SK-N-SH (cell line): ENCODE results near the gene ZBTB7B. TPM values are rescaled to one million over a fixed set of nuclear protein-coding genes. Genes with fewer than 3 reads are reported as not detected.
"Not testable (repeated sequence)": the region's sequence is repeated elsewhere in the genome, so short reads cannot be mapped to it uniquely, and the experiment has no call there.

Source experiments
- CTCF ChIA-PET: fragments of 300-600, 350-600 bp; formaldehyde crosslinking; extraction: SDS; loops from one replicate; lab custom pipeline; 2021; lab: Yijun Ruan, JAX
- POLR2A ChIA-PET: fragments of 350-600 bp; sonication (Branson Sonifier 250); formaldehyde crosslinking; extraction: SDS; loops from one replicate; lab custom pipeline; 2020; ENCODE audit warnings: antibody characterized with exemption, inconsistent platforms; lab: Yijun Ruan, JAX
- DNase-seq: peaks from one replicate; pipeline ENCODE4 v3.0.0; 2012
- H2AFZ ChIP-seq: fragments of 200-600 bp; sonication (generic); 2 replicates; pipeline ENCODE4 v1.8.1; 2016; ENCODE audit warnings: antibody characterized with exemption, mild to moderate bottlenecking, low read depth
- H3F3A ChIP-seq: fragments of 200-600 bp; sonication (generic); replicated peaks from 2 replicates; pipeline ENCODE3; 2016; ENCODE audit warnings: antibody characterized with exemption, mild to moderate bottlenecking; ENCODE audit not compliant: insufficient read depth
- H3K27ac ChIP-seq, 2 experiments: fragments of 200-500 bp in 1 of 2; fragments of 200-600 bp in 1 of 2; sonication (Bioruptor generic) in 1 of 2; sonication (generic), shearing (Covaris generic) in 1 of 2; 2 replicates each; pipeline versions ENCODE4 v1.5.1 to v1.6.1; 2014 to 2016; ENCODE audit warnings: low read depth in 2 of 2, inconsistent platforms in 1 of 2, low read length in 1 of 2, mild to moderate bottlenecking in 1 of 2, mixed read lengths in 1 of 2
- H3K27me3 ChIP-seq: fragments of 200-600 bp; sonication (generic), shearing (Covaris generic); 2 replicates; pipeline ENCODE4 v1.6.1; 2016; ENCODE audit warnings: mixed run types; ENCODE audit not compliant: insufficient read depth
- H3K36me3 ChIP-seq, 2 experiments: fragments of 200-500 bp in 1 of 2; fragments of 200-600 bp in 1 of 2; sonication (Bioruptor generic) in 1 of 2; sonication (generic) in 1 of 2; replicated peaks in 1 of 2; 2 replicates each; pipeline versions ENCODE3 to v1.5.1; 2014 to 2016; ENCODE audit warnings: low read length in 1 of 2, mild to moderate bottlenecking in 1 of 2; ENCODE audit not compliant: insufficient read depth in 2 of 2, control insufficient read depth in 1 of 2
- H3K4me1 ChIP-seq, 2 experiments: fragments of 200-500 bp in 1 of 2; fragments of 200-600 bp in 1 of 2; sonication (Bioruptor generic) in 1 of 2; sonication (generic), shearing (Covaris generic) in 1 of 2; 2 replicates each; pipeline versions ENCODE4 v1.5.1 to v1.6.1; 2014 to 2016; ENCODE audit warnings: low read depth in 1 of 2, low read length in 1 of 2, mixed run types in 1 of 2; ENCODE audit not compliant: insufficient read depth in 2 of 2, control insufficient read depth in 1 of 2
- H3K4me2 ChIP-seq: fragments of 200-600 bp; sonication (generic), shearing (Covaris generic); 2 replicates; pipeline ENCODE4 v1.6.1; 2017; ENCODE audit warnings: mixed run types
- H3K4me3 ChIP-seq, 2 experiments: fragments of 200-500 bp in 1 of 2; fragments of 200-600 bp in 1 of 2; sonication (Bioruptor generic) in 1 of 2; sonication (generic), shearing (Covaris generic) in 1 of 2; 2 replicates each; pipeline versions ENCODE4 v1.5.1 to v1.8.1; 2014 to 2016; ENCODE audit warnings: low read depth in 2 of 2, inconsistent platforms in 1 of 2, low read length in 1 of 2, mild to moderate bottlenecking in 1 of 2, mixed read lengths in 1 of 2, moderate library complexity in 1 of 2
- H3K79me2 ChIP-seq: fragments of 200-600 bp; sonication (generic); 2 replicates; pipeline ENCODE4 v1.8.1; 2017; ENCODE audit warnings: mild to moderate bottlenecking; ENCODE audit not compliant: insufficient read depth
- H3K9ac ChIP-seq: fragments of 200-600 bp; sonication (generic); 2 replicates; pipeline ENCODE4 v1.6.1; 2017; ENCODE audit warnings: mixed run types
- H3K9me2 ChIP-seq: fragments of 200-600 bp; sonication (generic); 2 replicates; pipeline ENCODE4 v1.6.1; 2017; ENCODE audit warnings: mixed run types
- H3K9me3 ChIP-seq: fragments of 200-600 bp; sonication (generic); 2 replicates; pipeline ENCODE4 v1.6.1; 2017; ENCODE audit warnings: mixed run types, mild to moderate bottlenecking, moderate library complexity
- H4K20me1 ChIP-seq: fragments of 200-600 bp; sonication (generic); 2 replicates; pipeline ENCODE4 v1.6.1; 2017; ENCODE audit warnings: mild to moderate bottlenecking, mixed run types; ENCODE audit not compliant: insufficient read depth
- CTCF ChIP-seq: fragments of 200-600 bp; sonication (generic); IDR thresholded peaks from 2 replicates; pipeline ENCODE4 v1.6.1; 2017; ENCODE audit warnings: antibody characterized with exemption, mild to moderate bottlenecking, moderate library complexity
- EZH2phosphoT487 ChIP-seq: fragments of 200-600 bp; sonication (generic); IDR thresholded peaks from 2 replicates; pipeline ENCODE4 v1.6.1; 2017; ENCODE audit warnings: low read depth, mixed run types, mild to moderate bottlenecking, antibody characterized with exemption, moderate library complexity, borderline replicate concordance
- MXI1 ChIP-seq: IDR thresholded peaks from 2 replicates; pipeline ENCODE4 v1.6.1; 2012; ENCODE audit warnings: mild to moderate bottlenecking, low read depth, low read length, improper control_type of control experiment
- NRF1 ChIP-seq: IDR thresholded peaks from 2 replicates; pipeline ENCODE4 v1.6.1; 2012; ENCODE audit warnings: low read depth, mild to moderate bottlenecking, low read length
- POLR2AphosphoS5 ChIP-seq: IDR thresholded peaks from 2 replicates; pipeline ENCODE4 v1.6.1; 2012; ENCODE audit warnings: low read depth, low read length
- RCOR1 ChIP-seq: fragments of 150-350 bp; IDR thresholded peaks from 2 replicates; pipeline ENCODE4 v1.6.1; 2017; ENCODE audit warnings: antibody characterized with exemption, low read length
- RFX5 ChIP-seq: IDR thresholded peaks from 2 replicates; pipeline ENCODE4 v1.6.1; 2012; ENCODE audit warnings: mild to moderate bottlenecking, improper control_type of control experiment, low read length
- SIN3A ChIP-seq: IDR thresholded peaks from 2 replicates; pipeline ENCODE4 v1.6.1; 2012; ENCODE audit warnings: low read depth, mild to moderate bottlenecking, low read length, moderate library complexity, borderline replicate concordance
- TAF1 ChIP-seq: IDR thresholded peaks from 2 replicates; pipeline ENCODE4 v1.6.1; 2012; ENCODE audit warnings: low read depth, mild to moderate bottlenecking, low read length, moderate library complexity, borderline replicate concordance
- TEAD4 ChIP-seq: IDR thresholded peaks from 2 replicates; pipeline ENCODE4 v1.4.0; 2012; ENCODE audit warnings: mild to moderate bottlenecking, borderline replicate concordance; ENCODE audit not compliant: insufficient read depth
- YY1 ChIP-seq: IDR thresholded peaks from 2 replicates; pipeline ENCODE4 v1.4.0; 2012; ENCODE audit warnings: low read depth, mild to moderate bottlenecking
- WGBS: methylation state at CpG from one replicate; pipeline ENCODE4 v1.1.6; 2017; ENCODE audit warnings: low lambda C conversion rate; 5-methylcytosine and 5-hydroxymethylcytosine counted together
- polyA plus RNA-seq, 3 experiments: library from polyadenylated mRNA; depleted of rRNA; stranded (reverse); fragments of >200 nt; gene quantifications; 2 replicates each; pipeline ENCODE4 v1.2.3, GENCODE V29; 2012

ZBTB7B gene
- polyA plus RNA-seq, 1 of the 3 experiments (the other 2 are of a cell fraction), result 15.7 TPM

GRCh38 chr1:154974808-154975408 lies 27.7 kb upstream of the ZBTB7B start:
- DNase-seq, result peak; percentile 77
- H3K79me2 ChIP-seq, result peaks cover 69% of the 10 kb centered on the region
- no peaks in the 10 kb centered on the region for H3K9me3 ChIP-seq
- no peaks in the 10 kb centered on the region for H3K27me3 ChIP-seq
- H3F3A ChIP-seq, result peaks cover 36% of the 10 kb centered on the region
- peak overlapping the region; percentile 88 for H3K9ac ChIP-seq
- ChIA-PET POLR2A (interaction anchor here (3.1 kb wide), 1 partner anchor 19 kb away, joined by 13 read pairs; the partner anchor contains the start of gene LENEP), CTCF (interaction anchor here (1.0 to 37.5 kb wide), 6 partner anchors 14 to 76 kb away, joined by 6 to 640 read pairs (median 8); partner anchors contain the start of genes ADAM15, LENEP, PBXIP1 and ZBTB7B)
- under 1% methylated on average over 30 of the region's 30 CpGs for WGBS
- peak; percentile 50; the same call in 1 of the 2 replicates for TF ChIP-seq TAF1
- TF ChIP-seq NRF1, result peak; percentile 92
- TF ChIP-seq POLR2AphosphoS5, result peak; percentile 86; the same call in 1 of the 2 replicates
- TF ChIP-seq EZH2phosphoT487, result no peak
- no peaks in the 10 kb centered on the region for H3K9me2 ChIP-seq
- H3K4me1 ChIP-seq, result peaks cover 27 to 56% of the 10 kb centered on the region in 2 experiments
- H3K4me2 ChIP-seq, result peak overlapping the region; percentile 91
- peak overlapping the region; percentile 99 to 100 for H3K27ac ChIP-seq
- peaks cover 7 to 10% of the 10 kb centered on the region in 2 experiments for H3K36me3 ChIP-seq
- peak overlapping the region; percentile 67 to 79 for H3K4me3 ChIP-seq
- no peaks in the 10 kb centered on the region for H4K20me1 ChIP-seq
- peak overlapping the region; percentile 24; the same call in 1 of the 2 replicates for H2AFZ ChIP-seq

- Histone ChIP-seq H3K4me3 (peak overlapping the region; percentile 67 to 79), H3K36me3 (peaks cover 7 to 10% of the 10 kb centered on the region in 2 experiments), H3F3A (peaks cover 36% of the 10 kb centered on the region), H3K9me3 (no peaks in the 10 kb centered on the region), H3K9me2 (no peaks in the 10 kb centered on the region), H2AFZ (peak overlapping the region; percentile 40), H3K27me3 (no peaks in the 10 kb centered on the region), H3K27ac (peak overlapping the region; percentile 99 to 100), H3K4me2 (peak overlapping the region; percentile 91), H4K20me1 (no peaks in the 10 kb centered on the region), H3K79me2 (peaks cover 69% of the 10 kb centered on the region), H3K4me1 (peaks cover 27 to 56% of the 10 kb centered on the region in 2 experiments), H3K9ac (peak overlapping the region; percentile 88)
- ChIA-PET CTCF (interaction anchor here (1.0 to 37.5 kb wide), 5 partner anchors 9 to 79 kb away, joined by 3 to 640 read pairs (median 6); partner anchors contain the start of genes ADAM15, LENEP, PBXIP1 and ZBTB7B), POLR2A (interaction anchor here (3.1 kb wide), 1 partner anchor 18 kb away, joined by 13 read pairs; the partner anchor contains the start of gene LENEP)
- under 1% methylated on average over 24 of the region's 24 CpGs for WGBS
- TF ChIP-seq POLR2AphosphoS5 (peak; percentile 15; the same call in 1 of the 2 replicates), RCOR1 (no peak), CTCF (no peak), MXI1 (0 out of 2 replicates have a peak, but pooled peaks have one; percentile 27), YY1 (peak; percentile 51; the same call in 1 of the 2 replicates), RFX5 (0 out of 2 replicates have a peak, but pooled peaks have one; percentile 14), SIN3A (no peak), TEAD4 (no peak)
- TF ChIP-seq, all 33 proteins: peak for 4
- no peak for DNase-seq
These were observed 27.1 kb upstream of the ZBTB7B start for GRCh38 chr1:154975409-154976059.

DNA sequence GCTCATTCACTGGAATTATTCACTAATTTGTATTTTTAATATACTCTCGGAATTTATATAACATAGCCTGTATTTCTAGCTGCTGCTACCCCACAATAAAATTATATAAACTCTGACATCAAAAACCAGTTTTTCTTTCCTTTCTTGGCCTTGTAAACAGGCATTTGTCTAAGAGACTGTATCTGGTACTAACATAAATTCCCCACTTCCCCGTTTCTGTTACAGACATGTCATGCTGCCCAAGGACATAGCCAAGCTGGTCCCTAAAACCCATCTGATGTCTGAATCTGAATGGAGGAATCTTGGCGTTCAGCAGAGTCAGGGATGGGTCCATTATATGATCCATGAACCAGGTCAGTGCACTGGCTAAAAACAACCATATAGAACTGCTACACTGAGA lies 24.8 kb upstream of the ZBTB7B start:
- POLR2A ChIA-PET, result interaction anchor here (1.2 to 2.7 kb wide), 5 partner anchors 12 to 26 kb away, joined by 3 to 16 read pairs (median 5); partner anchors contain the start of genes LENEP, PBXIP1 and PYGO2
- H3K9ac ChIP-seq, H3K36me3 ChIP-seq, H3K9me2 ChIP-seq, H3K4me3 ChIP-seq, H3K27me3 ChIP-seq, H2AFZ ChIP-seq, H3K9me3 ChIP-seq, H4K20me1 ChIP-seq, DNase-seq: not testable (repeated sequence)
- Histone ChIP-seq H3K4me1 (peaks cover 17 to 40% of the 10 kb centered on the region in 2 experiments; a peak in 3 of 4 replicates), H3K79me2 (peaks cover 72% of the 10 kb centered on the region), H3K4me2 (0 out of 2 replicates have a peak overlapping the region, but pooled peaks have one; percentile 91), H3K27ac (peak overlapping the region; percentile 99 to 100; a peak in 3 of 4 replicates), H3F3A (peaks cover 27% of the 10 kb centered on the region)
- WGBS, result 55% methylated on average over 3 of the region's 3 CpGs
- CTCF ChIA-PET, result interaction anchor here (0.9 to 37.5 kb wide), 6 partner anchors 16 to 43 kb away, joined by 3 to 640 read pairs (median 4); partner anchors contain the start of genes LENEP, PYGO2 and ZBTB7B
